ENCODE results near the gene SKOR2. TPM values are rescaled to one million over a fixed set of nuclear protein-coding genes. Genes with fewer than 3 reads are reported as not detected.

Gene SKOR2
- total and polyA plus RNA-seq, 2 of the 13 experiments (the other 11 are each of a cell fraction or from before 2014, with no cell fraction given), result not detected

- TF ChIP-seq, protein P1, sequence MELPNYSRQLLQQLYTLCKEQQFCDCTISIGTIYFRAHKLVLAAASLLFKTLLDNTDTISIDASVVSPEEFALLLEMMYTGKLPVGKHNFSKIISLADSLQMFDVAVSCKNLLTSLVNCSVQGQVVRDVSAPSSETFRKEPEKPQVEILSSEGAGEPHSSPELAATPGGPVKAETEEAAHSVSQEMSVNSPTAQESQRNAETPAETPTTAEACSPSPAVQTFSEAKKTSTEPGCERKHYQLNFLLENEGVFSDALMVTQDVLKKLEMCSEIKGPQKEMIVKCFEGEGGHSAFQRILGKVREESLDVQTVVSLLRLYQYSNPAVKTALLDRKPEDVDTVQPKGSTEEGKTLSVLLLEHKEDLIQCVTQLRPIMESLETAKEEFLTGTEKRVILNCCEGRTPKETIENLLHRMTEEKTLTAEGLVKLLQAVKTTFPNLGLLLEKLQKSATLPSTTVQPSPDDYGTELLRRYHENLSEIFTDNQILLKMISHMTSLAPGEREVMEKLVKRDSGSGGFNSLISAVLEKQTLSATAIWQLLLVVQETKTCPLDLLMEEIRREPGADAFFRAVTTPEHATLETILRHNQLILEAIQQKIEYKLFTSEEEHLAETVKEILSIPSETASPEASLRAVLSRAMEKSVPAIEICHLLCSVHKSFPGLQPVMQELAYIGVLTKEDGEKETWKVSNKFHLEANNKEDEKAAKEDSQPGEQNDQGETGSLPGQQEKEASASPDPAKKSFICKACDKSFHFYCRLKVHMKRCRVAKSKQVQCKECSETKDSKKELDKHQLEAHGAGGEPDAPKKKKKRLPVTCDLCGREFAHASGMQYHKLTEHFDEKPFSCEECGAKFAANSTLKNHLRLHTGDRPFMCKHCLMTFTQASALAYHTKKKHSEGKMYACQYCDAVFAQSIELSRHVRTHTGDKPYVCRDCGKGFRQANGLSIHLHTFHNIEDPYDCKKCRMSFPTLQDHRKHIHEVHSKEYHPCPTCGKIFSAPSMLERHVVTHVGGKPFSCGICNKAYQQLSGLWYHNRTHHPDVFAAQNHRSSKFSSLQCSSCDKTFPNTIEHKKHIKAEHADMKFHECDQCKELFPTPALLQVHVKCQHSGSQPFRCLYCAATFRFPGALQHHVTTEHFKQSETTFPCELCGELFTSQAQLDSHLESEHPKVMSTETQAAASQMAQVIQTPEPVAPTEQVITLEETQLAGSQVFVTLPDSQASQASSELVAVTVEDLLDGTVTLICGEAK (IDR thresholded peaks at IDR 0.05), result no peak
- TF ChIP-seq, protein P1 (CRISPR knock-in tag; IDR thresholded peaks at IDR 0.05), result peak; percentile 66; the same call in 1 of the 2 replicates
- TF ChIP-seq ZBTB4 (CRISPR knock-in tag; IDR thresholded peaks at IDR 0.05; ENCODE audit: borderline replicate concordance) (no peak), ZSCAN9 (CRISPR knock-in tag; IDR thresholded peaks at IDR 0.05; ENCODE audit: borderline replicate concordance) (peak; percentile 45; the same call in 1 of the 2 replicates), GZF1 (CRISPR knock-in tag; IDR thresholded peaks at IDR 0.05) (peak; percentile 63; the same call in 1 of the 2 replicates), ZNF3 (CRISPR knock-in tag; IDR thresholded peaks at IDR 0.05) (no peak), ZNF598 (CRISPR knock-in tag; IDR thresholded peaks at IDR 0.05; ENCODE audit: borderline replicate concordance) (no peak), JDP2 (CRISPR knock-in tag; IDR thresholded peaks at IDR 0.05; ENCODE audit: borderline replicate concordance) (no peak), SALL2 (CRISPR knock-in tag; IDR thresholded peaks at IDR 0.05) (no peak), PREB (CRISPR knock-in tag; IDR thresholded peaks at IDR 0.05) (no peak), ZNF12 (CRISPR knock-in tag; IDR thresholded peaks at IDR 0.05) (peak; percentile 62; the same call in 1 of the 2 replicates), ZNF121 (CRISPR knock-in tag; IDR thresholded peaks at IDR 0.05) (peak; percentile 21; the same call in 1 of the 2 replicates), CAMTA2 (CRISPR knock-in tag; IDR thresholded peaks at IDR 0.05; ENCODE audit: borderline replicate concordance) (no peak)
- TF ChIP-seq, protein P2, sequence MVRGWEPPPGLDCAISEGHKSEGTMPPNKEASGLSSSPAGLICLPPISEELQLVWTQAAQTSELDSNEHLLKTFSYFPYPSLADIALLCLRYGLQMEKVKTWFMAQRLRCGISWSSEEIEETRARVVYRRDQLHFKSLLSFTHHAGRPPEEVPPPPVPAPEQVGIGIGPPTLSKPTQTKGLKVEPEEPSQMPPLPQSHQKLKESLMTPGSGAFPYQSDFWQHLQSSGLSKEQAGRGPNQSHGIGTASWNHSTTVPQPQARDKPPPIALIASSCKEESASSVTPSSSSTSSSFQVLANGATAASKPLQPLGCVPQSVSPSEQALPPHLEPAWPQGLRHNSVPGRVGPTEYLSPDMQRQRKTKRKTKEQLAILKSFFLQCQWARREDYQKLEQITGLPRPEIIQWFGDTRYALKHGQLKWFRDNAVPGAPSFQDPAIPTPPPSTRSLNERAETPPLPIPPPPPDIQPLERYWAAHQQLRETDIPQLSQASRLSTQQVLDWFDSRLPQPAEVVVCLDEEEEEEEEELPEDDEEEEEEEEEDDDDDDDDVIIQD (CRISPR knock-in tag; IDR thresholded peaks at IDR 0.05; ENCODE audit: low read depth), result peak; percentile 89
Measured at GRCh38 chr18:47175898-47176575, 75.4 kb downstream of the SKOR2 start, which contains the start of gene IER3IP1 (continued).

Data from HepG2 (cell line).